GM21723 (cell line): ENCODE data around the gene DLG2.
"Not testable (repeated sequence)": the region's sequence is repeated elsewhere in the genome, so short reads cannot be mapped to it uniquely, and the experiment has no call there.

Experiments used
- ATAC-seq: cut with Tn5 transposase; IDR thresholded peaks from one replicate; pipeline ENCODE4 v1.9.1; 2021; ENCODE audit warnings: mild to moderate bottlenecking, moderate library complexity; ENCODE audit not compliant: unreplicated experiment

DLG2 gene

DNA sequence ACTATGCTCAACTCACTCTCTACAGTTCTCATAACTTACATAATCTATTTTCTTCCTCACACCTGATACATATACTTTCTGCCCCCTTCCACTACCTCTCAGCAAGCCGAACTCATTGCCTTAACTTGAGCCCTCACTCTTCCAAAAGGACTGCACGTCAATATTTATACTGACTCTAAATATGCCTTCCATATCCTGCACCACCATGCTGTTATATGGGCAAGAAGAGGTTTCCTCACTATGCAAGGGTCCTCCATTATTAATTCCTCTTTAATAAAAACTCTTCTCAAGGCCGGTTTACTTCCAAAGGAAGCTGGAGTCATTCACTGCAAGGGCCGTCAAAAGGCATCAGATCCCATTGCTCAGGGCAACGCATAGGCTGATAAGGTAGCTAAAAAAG, 2204.5 kb downstream of the DLG2 start:
- ATAC-seq: not testable (repeated sequence)

DNA sequence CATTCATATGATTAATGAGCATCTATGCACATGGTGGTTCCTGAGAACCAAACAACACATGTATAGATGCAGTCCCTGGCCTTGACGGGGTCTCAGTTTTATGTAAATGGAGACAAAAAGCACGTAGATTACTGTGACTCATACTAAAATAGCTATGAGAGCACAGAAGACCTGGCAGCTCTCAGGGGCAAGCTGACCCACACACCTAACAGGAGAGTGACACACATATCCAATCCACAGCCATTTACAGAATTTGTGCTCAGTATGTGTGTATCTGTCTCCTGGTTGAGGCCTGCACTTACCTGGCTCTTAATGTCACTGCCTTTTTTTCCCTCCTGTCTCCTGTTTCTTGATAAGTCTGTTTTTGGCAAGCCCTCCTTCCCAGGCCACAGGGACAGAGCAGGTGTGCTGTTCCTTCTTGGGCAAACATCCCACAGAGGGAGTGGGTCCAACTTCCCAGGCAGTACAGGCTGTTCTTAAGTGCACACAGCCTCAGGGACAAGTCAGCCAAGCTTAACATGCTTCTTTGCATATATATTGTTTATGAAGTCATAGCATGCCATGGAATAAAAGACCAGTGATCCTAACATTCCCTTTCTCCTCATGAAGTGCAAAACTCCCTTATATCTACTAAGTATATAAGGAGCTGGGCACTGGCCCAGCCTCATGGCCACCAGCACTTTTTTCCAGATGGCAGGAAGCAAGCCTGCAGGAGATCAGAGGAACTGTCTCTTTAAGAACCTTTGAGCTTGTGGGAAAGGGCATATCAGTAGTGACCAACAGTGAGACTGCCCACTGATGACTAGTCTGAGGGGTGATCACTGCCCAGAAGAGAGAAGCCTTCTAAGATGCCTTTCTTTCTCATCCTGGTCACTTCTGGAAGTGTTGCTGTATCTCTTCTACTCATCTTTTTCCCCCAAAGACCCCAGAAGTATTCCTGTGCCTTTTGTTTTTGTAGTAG, 2216.3 kb downstream of the DLG2 start:
- ATAC-seq: no peak

- ATAC-seq: no peak
Measured at GRCh38 chr11:83409891-83410290, 2217.3 kb downstream of the DLG2 start.

DNA sequence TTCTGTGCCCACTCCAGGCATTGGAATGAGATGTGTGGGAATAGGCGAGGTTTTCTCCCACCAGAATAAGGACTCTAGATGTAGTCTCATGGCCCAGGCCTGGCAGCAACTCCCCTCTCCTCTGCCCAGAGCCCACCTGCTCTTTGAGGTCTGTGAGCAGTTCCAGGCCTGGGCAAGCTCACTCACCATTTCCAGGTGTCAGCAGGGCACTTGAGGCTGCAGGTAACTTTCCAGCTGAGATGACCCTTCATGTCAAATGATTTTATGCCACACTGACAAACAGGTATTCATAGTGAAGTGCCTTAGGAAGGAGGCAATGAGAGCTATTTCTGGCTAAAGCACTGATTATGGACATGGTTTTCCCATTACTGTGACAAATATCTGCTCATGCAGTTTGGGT, 2217.7 kb downstream of the DLG2 start:
- ATAC-seq: no peak

DNA sequence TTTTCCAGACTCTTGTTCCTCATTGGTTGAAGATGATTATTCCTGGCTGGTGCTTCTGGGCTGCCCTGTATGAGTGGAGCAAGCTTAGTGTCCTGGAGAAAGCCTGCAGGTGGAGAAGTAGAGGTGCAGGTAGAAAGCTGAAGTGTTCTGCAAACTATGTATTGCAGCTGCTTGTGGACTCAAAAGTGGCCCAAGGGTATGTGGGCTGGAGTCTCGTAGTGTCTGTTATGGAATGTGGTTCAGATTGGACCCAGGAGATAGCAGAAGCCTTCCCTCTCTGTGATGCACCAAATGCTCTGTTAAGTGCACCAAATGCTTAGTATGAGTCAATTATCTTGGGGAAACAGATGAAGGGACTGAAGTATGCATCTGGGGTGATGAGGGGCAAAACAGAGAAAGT, 2218.2 kb downstream of the DLG2 start:
- no peak for ATAC-seq
